IMR-90 (cell line): ENCODE measurements around the gene GSG1L. TPM values are rescaled to one million over a fixed set of nuclear protein-coding genes. Genes with fewer than 3 reads are reported as not detected.

ENCODE experiments used
- ATAC-seq: fragments of 200-7000 bp; cut with Tn5 transposase; 2 replicates; pipeline ENCODE4 v1.9.1; 2020; ENCODE audit warnings: low read depth, mild to moderate bottlenecking, moderate library complexity
- BruUV-seq: library from RNA; stranded (reverse); fragments of 400-500 nt; replicated peaks from 2 replicates; lab custom pipeline; 2021; lab: Mats Ljungman, UMichigan
- CTCF ChIA-PET: fragments of 300-600 bp; formaldehyde crosslinking; extraction: SDS; loops from one replicate; lab custom pipeline; 2021; ENCODE audit warnings: antibody characterized with exemption; lab: Yijun Ruan, JAX
- POLR2A ChIA-PET: fragments of 300-600 bp; sonication (Branson Sonifier 250); formaldehyde crosslinking; loops from one replicate; lab custom pipeline; 2022; ENCODE audit warnings: antibody characterized with exemption; ENCODE audit not compliant: unreplicated experiment; lab: Charles Lee
- DNase-seq: peaks from one replicate; pipeline ENCODE4 v3.0.0; 2013
- H2AFZ ChIP-seq: replicated peaks from 2 replicates; pipeline ENCODE3; 2013; ENCODE audit warnings: low read length, mild to moderate bottlenecking; ENCODE audit not compliant: poor library complexity
- H2AK5ac ChIP-seq: 2 replicates; pipeline ENCODE4 v1.6.1; 2013; ENCODE audit warnings: low read depth, low read length, inconsistent platforms
- H2AK9ac ChIP-seq: replicated peaks from 2 replicates; pipeline ENCODE3; 2013; ENCODE audit warnings: mild to moderate bottlenecking, low read depth, low read length, moderate library complexity; ENCODE audit not compliant: poor library complexity
- H2BK120ac ChIP-seq: 2 replicates; pipeline ENCODE4 v1.6.1; 2013; ENCODE audit warnings: low read depth, low read length, inconsistent platforms
- H2BK15ac ChIP-seq: 3 replicates; pipeline ENCODE4 v1.6.1; 2013; ENCODE audit warnings: low read depth, low read length, inconsistent platforms
- H2BK20ac ChIP-seq: 2 replicates; pipeline ENCODE4 v1.6.1; 2013; ENCODE audit warnings: low read depth, mild to moderate bottlenecking, inconsistent platforms, low read length, moderate library complexity
- H2BK5ac ChIP-seq: 2 replicates; pipeline ENCODE4 v1.6.1; 2013; ENCODE audit warnings: mild to moderate bottlenecking, low read depth, low read length, inconsistent platforms; ENCODE audit not compliant: poor library complexity, severe bottlenecking
- H3K14ac ChIP-seq: replicated peaks from 2 replicates; pipeline ENCODE4 v1.6.1; 2013; ENCODE audit warnings: low read depth, low read length, inconsistent platforms
- H3K18ac ChIP-seq: 2 replicates; pipeline ENCODE4 v1.6.1; 2013; ENCODE audit warnings: low read depth, low read length, control low read depth
- H3K23ac ChIP-seq: 2 replicates; pipeline ENCODE4 v1.6.1; 2013; ENCODE audit warnings: low read depth, low read length, inconsistent platforms
- H3K27ac ChIP-seq: 2 replicates; pipeline ENCODE4 v1.5.1; 2013; ENCODE audit warnings: mild to moderate bottlenecking, control low read depth, low read length; ENCODE audit not compliant: insufficient read depth
- H3K27me3 ChIP-seq: 2 replicates; pipeline ENCODE4 v1.6.1; 2013; ENCODE audit warnings: low read length; ENCODE audit not compliant: control insufficient read depth, insufficient read depth
- H3K36me3 ChIP-seq: 2 replicates; pipeline ENCODE4 v1.6.1; 2013; ENCODE audit warnings: low read length, mixed read lengths; ENCODE audit not compliant: control insufficient read depth, insufficient read depth
- H3K4ac ChIP-seq: 2 replicates; pipeline ENCODE4 v1.6.1; 2013; ENCODE audit warnings: low read depth, low read length, inconsistent platforms
- H3K4me1 ChIP-seq: 2 replicates; pipeline ENCODE4 v1.6.1; 2013; ENCODE audit warnings: low read length, mixed read lengths; ENCODE audit not compliant: control insufficient read depth, insufficient read depth
- H3K4me2 ChIP-seq: 2 replicates; pipeline ENCODE4 v1.6.1; 2013; ENCODE audit warnings: low read depth, mild to moderate bottlenecking, control low read depth, low read length, moderate library complexity
- H3K4me3 ChIP-seq: 2 replicates; pipeline ENCODE4 v1.5.1; 2013; ENCODE audit warnings: low read depth, mild to moderate bottlenecking, control low read depth, low read length, moderate library complexity; ENCODE audit not compliant: insufficient read depth
- H3K56ac ChIP-seq: 2 replicates; pipeline ENCODE4 v1.6.1; 2013; ENCODE audit warnings: low read length, inconsistent platforms; ENCODE audit not compliant: insufficient read depth; ENCODE audit errors: extremely low read depth
- H3K79me1 ChIP-seq, 2 experiments: 2 replicates each; pipeline ENCODE4 v1.6.1; 2013; ENCODE audit warnings: low read length in 2 of 2, inconsistent platforms in 1 of 2, low read depth in 1 of 2
- H3K9ac ChIP-seq: 2 replicates; pipeline ENCODE4 v1.6.1; 2013; ENCODE audit warnings: low read depth, low read length, control low read depth
- H3K9me1 ChIP-seq: 2 replicates; pipeline ENCODE4 v1.6.1; 2013; ENCODE audit warnings: low read length, inconsistent platforms; ENCODE audit not compliant: insufficient read depth
- H3K9me3 ChIP-seq: 2 replicates; pipeline ENCODE4 v1.6.1; 2013; ENCODE audit warnings: low read length; ENCODE audit not compliant: control insufficient read depth, insufficient read depth
- H4K20me1 ChIP-seq: 2 replicates; pipeline ENCODE4 v1.6.1; 2013; ENCODE audit warnings: low read length, inconsistent platforms; ENCODE audit not compliant: insufficient read depth
- H4K5ac ChIP-seq: 2 replicates; pipeline ENCODE4 v1.6.1; 2013; ENCODE audit warnings: mild to moderate bottlenecking, low read depth, low read length, control low read depth
- H4K8ac ChIP-seq, 2 experiments: 2 replicates each; pipeline ENCODE4 v1.6.1; 2013; ENCODE audit warnings: low read depth in 2 of 2, low read length in 2 of 2, control low read depth in 1 of 2, inconsistent platforms in 1 of 2
- H4K91ac ChIP-seq: 2 replicates; pipeline ENCODE4 v1.6.1; 2013; ENCODE audit warnings: low read depth, low read length, inconsistent platforms; ENCODE audit not compliant: insufficient read depth
- FOS ChIP-seq: fragments of 150-350 bp; IDR thresholded peaks from 2 replicates; pipeline ENCODE4 v1.6.1; 2016; ENCODE audit warnings: low read depth, low read length
- MXI1 ChIP-seq: IDR thresholded peaks from 2 replicates; pipeline ENCODE4 v1.6.1; 2012; ENCODE audit warnings: low read depth, mild to moderate bottlenecking, low read length, moderate library complexity, borderline replicate concordance
- POLR2A ChIP-seq: IDR thresholded peaks from 2 replicates; pipeline ENCODE4 v1.6.1; 2012; ENCODE audit warnings: mild to moderate bottlenecking, low read depth, low read length
- RFX5 ChIP-seq: IDR thresholded peaks from 2 replicates; pipeline ENCODE4 v1.8.0; 2012; ENCODE audit warnings: low read depth, mild to moderate bottlenecking, low read length, moderate library complexity
- WGBS, 2 experiments: methylation state at CpG; one replicate each; pipeline versions ENCODE4 v1.1.5 to v1.1.7; 2013; ENCODE audit warnings: missing lambda C conversion rate in 2 of 2; ENCODE audit not compliant: insufficient read length in 1 of 2; ENCODE audit errors: extremely low coverage in 2 of 2; 5-methylcytosine and 5-hydroxymethylcytosine counted together
- dilution Hi-C: fragments of 300-500 bp; cut with HindIII; formaldehyde crosslinking; loops from one replicate; pipeline ENCODE4 v1.14.3; 2018; ENCODE audit warnings: low sequenced_read_pairs; ENCODE audit not compliant: unreplicated experiment
- in situ Hi-C: fragments of 300-500 bp; cut with MboI; formaldehyde crosslinking; loops from 3 replicates; pipeline ENCODE4 v1.14.3; 2019; ENCODE audit warnings: low sequenced_read_pairs, inconsistent platforms, mixed read lengths
- intact Hi-C: fragments of 100-400 bp; cut with micrococcal nuclease; formaldehyde crosslinking; loops from 2 replicates; pipeline ENCODE4 v1.10.0; 2022
- polyA plus RNA-seq, 3 experiments: library from polyadenylated mRNA; depleted of rRNA; stranded (reverse); fragments of >200 nt; gene quantifications; 2 replicates each; pipeline ENCODE4 v1.2.3, GENCODE V29; 2012; ENCODE audit warnings: low replicate concordance in 1 of 3
- total RNA-seq: library from RNA; depleted of rRNA; stranded (reverse); fragments of >200 nt; gene quantifications from 2 replicates; pipeline ENCODE4 v1.2.3, GENCODE V29; 2012
- TF ChIP-seq, protein P1 (sequence below): fragments of 150-350 bp; IDR thresholded peaks from 2 replicates; pipeline ENCODE4 v1.6.1; 2017; ENCODE audit warnings: mild to moderate bottlenecking, antibody characterized with exemption, low read length, low read depth

The GSG1L gene
- total and polyA plus RNA-seq, 2 of the 4 experiments (the other 2 are of a cell fraction), result not detected

DNA sequence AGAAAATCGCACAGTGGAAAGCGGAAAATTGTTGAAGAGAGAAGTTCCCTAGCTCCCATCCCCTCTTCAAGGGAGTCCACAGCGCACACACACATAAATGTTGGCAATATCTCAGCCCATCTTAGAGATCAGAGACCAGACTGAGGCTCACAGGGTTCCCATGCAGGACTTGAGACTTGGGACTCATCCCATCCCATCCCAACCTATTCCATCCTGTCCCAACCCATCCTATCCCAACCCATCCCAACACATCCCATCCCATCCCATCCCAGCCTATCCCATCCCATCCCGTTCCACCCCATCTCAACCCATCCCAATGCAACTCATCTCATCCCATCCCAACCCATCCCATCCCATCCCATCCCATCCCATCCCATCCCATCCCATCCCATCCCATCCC, 29.6 kb downstream of the GSG1L start:
- Histone ChIP-seq H3K23ac (no peak overlapping the region), H3K4me2 (no peak overlapping the region), H3K79me1 (no peaks in the 10 kb centered on the region), H3K9me1 (no peaks in the 10 kb centered on the region), H3K14ac (no peak overlapping the region), H2BK120ac (no peak overlapping the region), H4K20me1 (no peaks in the 10 kb centered on the region), H2AK9ac (no peak overlapping the region), H2BK5ac (peak overlapping the region; percentile 19), H3K18ac (no peak overlapping the region), H3K4ac (no peak overlapping the region), H4K8ac (no peak overlapping the region), H4K5ac (no peak overlapping the region), H3K9me3 (no peaks in the 10 kb centered on the region), H2AFZ (no peak overlapping the region), H3K27ac (no peak overlapping the region), H4K91ac (no peak overlapping the region), H3K56ac (no peak overlapping the region), H3K36me3 (no peaks in the 10 kb centered on the region), H2AK5ac (no peak overlapping the region), H3K27me3 (peaks cover 18% of the 10 kb centered on the region), H2BK15ac (no peak overlapping the region), H3K9ac (no peak overlapping the region), H3K4me1 (no peaks in the 10 kb centered on the region), H3K4me3 (no peak overlapping the region), H2BK20ac (no peak overlapping the region)
- intact Hi-C loops, result no loop called here
- 63% methylated on average over 1 of the region's 4 CpGs; no CpG with 5 or more reads in 1 of the 2 experiments for WGBS, 2 experiments
- DNase-seq (no peak), ATAC-seq (no peak)
- ChIA-PET CTCF (no interaction called here), POLR2A (no interaction called here)
- no TSS peak for BruUV-seq
- dilution Hi-C loops, result no loop called here
- TF ChIP-seq FOS (no peak), MXI1 (no peak), RFX5 (no peak), POLR2A (no peak)
- TF ChIP-seq, protein P1, sequence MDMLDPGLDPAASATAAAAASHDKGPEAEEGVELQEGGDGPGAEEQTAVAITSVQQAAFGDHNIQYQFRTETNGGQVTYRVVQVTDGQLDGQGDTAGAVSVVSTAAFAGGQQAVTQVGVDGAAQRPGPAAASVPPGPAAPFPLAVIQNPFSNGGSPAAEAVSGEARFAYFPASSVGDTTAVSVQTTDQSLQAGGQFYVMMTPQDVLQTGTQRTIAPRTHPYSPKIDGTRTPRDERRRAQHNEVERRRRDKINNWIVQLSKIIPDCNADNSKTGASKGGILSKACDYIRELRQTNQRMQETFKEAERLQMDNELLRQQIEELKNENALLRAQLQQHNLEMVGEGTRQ, result no peak
- in situ Hi-C loops, result no loop called here
